ENCODE measurements around the gene TMEM86B. TPM values are rescaled to one million over a fixed set of nuclear protein-coding genes. Genes with fewer than 3 reads are reported as not detected.

Gene TMEM86B
- total RNA-seq = 10 to 100 TPM; 11.0 to 13.8 TPM

GRCh38 chr19:55228403-55229031 is at the start of gene TMEM86B:
Gene TMEM86B (minus strand): TSS chr19:55228763. CDS start chr19:55228741, 22 bp downstream.
- H3K9me3 Mint-ChIP-seq (ENCODE audit: insufficient read depth) = no peaks in the 10 kb centered on the region
- no peak for ATAC-seq
- H3K36me3 Mint-ChIP-seq (ENCODE audit: low read depth) = peaks cover 54% of the 10 kb centered on the region
- no peak within 1 kb of the TSS for H3K4me3 Mint-ChIP-seq
- peak within 1 kb of the TSS; percentile 61 for H3K27ac Mint-ChIP-seq
- no peak for DNase-seq
- ChIA-PET POLR2A (no interaction called here), CTCF (no interaction called here)
- H3K4me1 Mint-ChIP-seq (ENCODE audit: low read depth) = no peaks in the 10 kb centered on the region
- no peaks in the 10 kb centered on the region for H3K27me3 Mint-ChIP-seq (ENCODE audit: low read depth)

GRCh38 chr19:55277494-55277893 is 48.9 kb upstream of the TMEM86B start:
- H3K9me3 Mint-ChIP-seq (ENCODE audit: insufficient read depth) = no peaks in the 10 kb centered on the region
- POLR2A ChIA-PET = interaction anchor here (1.5 to 3.6 kb wide), 2 partner anchors 17 to 62 kb away, joined by 4 to 35 read pairs; partner anchors contain the start of genes KMT5C and PPP6R1
- CTCF ChIA-PET = interaction anchor here (0.8 to 1.3 kb wide), 3 partner anchors 9 to 62 kb away, joined by 3 to 4 read pairs (median 3); partner anchors contain the start of gene KMT5C
- H3K27me3 Mint-ChIP-seq (ENCODE audit: low read depth) = peaks cover 2% of the 10 kb centered on the region
- H3K27ac Mint-ChIP-seq = peak overlapping the region; percentile 84
- ATAC-seq = no peak
- H3K4me1 Mint-ChIP-seq (ENCODE audit: low read depth) = peaks cover 41% of the 10 kb centered on the region
- H3K4me3 Mint-ChIP-seq = peak overlapping the region; percentile 22
- H3K36me3 Mint-ChIP-seq (ENCODE audit: low read depth) = peaks cover 12% of the 10 kb centered on the region
- no peak for DNase-seq

GRCh38 chr19:55276720-55277430 is 48.3 kb upstream of the TMEM86B start:
- DNase-seq (no peak), ATAC-seq (no peak)
- peaks cover 17% of the 10 kb centered on the region for H3K36me3 Mint-ChIP-seq (ENCODE audit: low read depth)
- H3K4me3 Mint-ChIP-seq = peak overlapping the region; percentile 32
- CTCF ChIA-PET = interaction anchor here (1.3 to 1.6 kb wide), 2 partner anchors 18 to 62 kb away, joined by 4 read pairs; partner anchors contain the start of genes KMT5C and PPP6R1
- peak overlapping the region; percentile 84 for H3K27ac Mint-ChIP-seq
- POLR2A ChIA-PET = interaction anchor here (1.5 to 3.6 kb wide), 2 partner anchors 17 to 63 kb away, joined by 4 to 35 read pairs; partner anchors contain the start of genes KMT5C and PPP6R1
- no peaks in the 10 kb centered on the region for H3K27me3 Mint-ChIP-seq (ENCODE audit: low read depth)
- no peaks in the 10 kb centered on the region for H3K9me3 Mint-ChIP-seq (ENCODE audit: insufficient read depth)
- H3K4me1 Mint-ChIP-seq (ENCODE audit: low read depth) = peaks cover 41% of the 10 kb centered on the region

GRCh38 chr19:55275851-55276719 is 47.5 kb upstream of the TMEM86B start:
- Mint-ChIP-seq H3K9me3 (ENCODE audit: insufficient read depth) (no peaks in the 10 kb centered on the region), H3K36me3 (ENCODE audit: low read depth) (peaks cover 17% of the 10 kb centered on the region), H3K4me1 (ENCODE audit: low read depth) (peaks cover 37% of the 10 kb centered on the region), H3K27me3 (ENCODE audit: low read depth) (no peaks in the 10 kb centered on the region), H3K27ac (peak overlapping the region; percentile 84), H3K4me3 (no peak overlapping the region)
- peak; percentile 32 for DNase-seq
- ChIA-PET CTCF (interaction anchor here (0.9 to 1.6 kb wide), 2 partner anchors 13 to 17 kb away, joined by 3 to 4 read pairs; partner anchors contain the start of gene PPP6R1), POLR2A (interaction anchor here (0.6 kb wide), 1 partner anchor 63 kb away, joined by 3 read pairs; the partner anchor contains the start of gene KMT5C)
- ATAC-seq = no peak

- ATAC-seq = no peak
- POLR2A ChIA-PET = interaction anchor here (0.5 kb wide), 1 partner anchor 281 kb away, joined by 3 read pairs; no protein-coding TSS in a partner anchor
- CTCF ChIA-PET = no interaction called here
- DNase-seq = no peak
- Mint-ChIP-seq H3K27me3 (ENCODE audit: low read depth) (no peaks in the 10 kb centered on the region), H3K27ac (no peak overlapping the region), H3K4me1 (ENCODE audit: low read depth) (peaks cover 21% of the 10 kb centered on the region), H3K9me3 (ENCODE audit: insufficient read depth) (no peaks in the 10 kb centered on the region), H3K4me3 (no peak overlapping the region), H3K36me3 (ENCODE audit: low read depth) (peaks cover 14% of the 10 kb centered on the region)
These were observed 45.6 kb upstream of the TMEM86B start for GRCh38 chr19:55273978-55274707.

- Mint-ChIP-seq H3K27me3 (ENCODE audit: low read depth) (no peaks in the 10 kb centered on the region), H3K27ac (no peak overlapping the region), H3K4me1 (ENCODE audit: low read depth) (peaks cover 12% of the 10 kb centered on the region), H3K4me3 (no peak overlapping the region), H3K9me3 (ENCODE audit: insufficient read depth) (no peaks in the 10 kb centered on the region), H3K36me3 (ENCODE audit: low read depth) (peaks cover 14% of the 10 kb centered on the region)
- CTCF ChIA-PET = no interaction called here
- ATAC-seq (no peak), DNase-seq (no peak)
- POLR2A ChIA-PET = no interaction called here
These were observed 43.6 kb upstream of the TMEM86B start for GRCh38 chr19:55272142-55272541.

- Mint-ChIP-seq H3K4me1 (ENCODE audit: low read depth) (peaks cover 4% of the 10 kb centered on the region), H3K9me3 (ENCODE audit: insufficient read depth) (no peaks in the 10 kb centered on the region), H3K27ac (no peak overlapping the region), H3K36me3 (ENCODE audit: low read depth) (peaks cover 13% of the 10 kb centered on the region), H3K4me3 (no peak overlapping the region), H3K27me3 (ENCODE audit: low read depth) (no peaks in the 10 kb centered on the region)
- CTCF ChIA-PET = no interaction called here
- ATAC-seq = peak; percentile 32
- POLR2A ChIA-PET = interaction anchor here (0.6 to 1.9 kb wide), 2 partner anchors 11 to 104 kb away, joined by 3 to 9 read pairs; partner anchors contain the start of gene PPP6R1
- no peak for DNase-seq
These were observed 41.8 kb upstream of the TMEM86B start for GRCh38 chr19:55270172-55270942.

- Mint-ChIP-seq H3K27ac (peak overlapping the region; percentile 23), H3K4me1 (ENCODE audit: low read depth) (peaks cover 2% of the 10 kb centered on the region), H3K4me3 (no peak overlapping the region), H3K9me3 (ENCODE audit: insufficient read depth) (no peaks in the 10 kb centered on the region), H3K36me3 (ENCODE audit: low read depth) (peaks cover 13% of the 10 kb centered on the region), H3K27me3 (ENCODE audit: low read depth) (no peaks in the 10 kb centered on the region)
- CTCF ChIA-PET = interaction anchor here (1.4 kb wide), 1 partner anchor 9 kb away, joined by 3 read pairs; no protein-coding TSS in a partner anchor
- no peak for ATAC-seq
- POLR2A ChIA-PET = interaction anchor here (1.0 to 1.9 kb wide), 2 partner anchors 10 to 14 kb away, joined by 3 to 9 read pairs; partner anchors contain the start of genes BRSK1 and PPP6R1
- DNase-seq = no peak
These were observed 40.7 kb upstream of the TMEM86B start for GRCh38 chr19:55269299-55269698.

- Mint-ChIP-seq H3K27me3 (ENCODE audit: low read depth) (no peaks in the 10 kb centered on the region), H3K27ac (no peak overlapping the region), H3K9me3 (ENCODE audit: insufficient read depth) (no peaks in the 10 kb centered on the region), H3K4me1 (ENCODE audit: low read depth) (peaks cover 2% of the 10 kb centered on the region), H3K36me3 (ENCODE audit: low read depth) (peaks cover 10% of the 10 kb centered on the region), H3K4me3 (no peak overlapping the region)
- ChIA-PET CTCF (no interaction called here), POLR2A (no interaction called here)
- DNase-seq (no peak), ATAC-seq (no peak)
These were observed 38.3 kb upstream of the TMEM86B start for GRCh38 chr19:55266840-55267239.

GRCh38 chr19:55266404-55266803 is 37.8 kb upstream of the TMEM86B start:
- Mint-ChIP-seq H3K9me3 (ENCODE audit: insufficient read depth) (no peaks in the 10 kb centered on the region), H3K36me3 (ENCODE audit: low read depth) (peaks cover 10% of the 10 kb centered on the region), H3K27ac (peak overlapping the region; percentile 0), H3K27me3 (ENCODE audit: low read depth) (no peaks in the 10 kb centered on the region), H3K4me1 (ENCODE audit: low read depth) (peaks cover 2% of the 10 kb centered on the region), H3K4me3 (no peak overlapping the region)
- ChIA-PET CTCF (no interaction called here), POLR2A (no interaction called here)
- DNase-seq (no peak), ATAC-seq (no peak)
